H7 (cell line): ENCODE results near the gene ZNF557. TPM values are rescaled to one million over a fixed set of nuclear protein-coding genes. Genes with fewer than 3 reads are reported as not detected.
A peak's percentile ranks its signal among the peaks of the same experiment; 100 is the strongest.
"Not testable (repeated sequence)": the region's sequence is repeated elsewhere in the genome, so short reads cannot be mapped to it uniquely, and the experiment has no call there.

Experiments
- DNase-seq: peaks from one replicate; pipeline ENCODE4 v3.0.0; 2012
- H3K27me3 ChIP-seq: 2 replicates; pipeline ENCODE4 v1.6.0; 2011; ENCODE audit warnings: mild to moderate bottlenecking, low read length; ENCODE audit not compliant: control insufficient read depth, insufficient read depth
- H3K36me3 ChIP-seq: replicated peaks from 2 replicates; pipeline ENCODE4 v1.5.1; 2011; ENCODE audit warnings: low read length; ENCODE audit not compliant: control insufficient read depth, insufficient read depth
- H3K4me3 ChIP-seq: 2 replicates; pipeline ENCODE4 v1.5.1; 2011; ENCODE audit warnings: low read depth, mild to moderate bottlenecking, control low read depth, low read length, moderate library complexity; ENCODE audit not compliant: insufficient read depth
- total RNA-seq: library from RNA; depleted of rRNA; stranded (reverse); fragments of >200 nt; shearing (Covaris generic); gene quantifications from 2 replicates; pipeline ENCODE4 v1.2.3, GENCODE V29; 2014

Gene ZNF557
- total RNA-seq, 1 experiment from 2014 or later, result 5.8 TPM

DNA sequence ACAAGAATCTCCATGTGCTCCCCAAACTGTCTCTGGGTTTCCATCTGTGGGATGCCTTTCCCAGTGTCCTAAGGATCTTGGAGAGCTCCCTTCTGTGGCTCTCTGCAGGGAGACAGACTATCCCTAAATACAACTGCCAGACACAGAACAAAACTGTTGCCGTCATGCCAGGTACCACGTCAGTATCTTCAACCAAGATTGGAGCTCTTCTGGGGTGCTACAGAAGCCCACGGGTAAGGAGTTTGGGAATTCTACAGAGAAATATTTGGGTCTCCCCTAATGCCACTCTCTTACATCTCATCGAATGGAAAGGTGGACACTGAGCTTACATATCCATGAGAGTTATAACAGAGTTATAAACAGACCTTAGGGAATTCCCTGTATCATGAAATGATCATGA lies 6.2 kb upstream of the ZNF557 start:
- Histone ChIP-seq H3K4me3 (no peak overlapping the region), H3K27me3 (no peaks in the 10 kb centered on the region), H3K36me3 (no peaks in the 10 kb centered on the region)
- DNase-seq, result no peak

- Histone ChIP-seq H3K27me3 (no peaks in the 10 kb centered on the region), H3K36me3 (no peaks in the 10 kb centered on the region), H3K4me3 (no peak overlapping the region)
- no peak for DNase-seq
These were observed 5.6 kb upstream of the ZNF557 start for GRCh38 chr19:7063764-7064418.

- H3K36me3 ChIP-seq, H3K4me3 ChIP-seq, H3K27me3 ChIP-seq, DNase-seq: not testable (repeated sequence)
These were observed 2.4 kb upstream of the ZNF557 start for GRCh38 chr19:7067122-7067521.

- H3K4me3 ChIP-seq, result no peak overlapping the region
- H3K36me3 ChIP-seq, result peaks cover 4% of the 10 kb centered on the region
- DNase-seq, result no peak
- H3K27me3 ChIP-seq, result no peaks in the 10 kb centered on the region
These were observed 1.8 kb upstream of the ZNF557 start for GRCh38 chr19:7067716-7068115.

- no peaks in the 10 kb centered on the region for H3K27me3 ChIP-seq
- H3K4me3 ChIP-seq, result no peak overlapping the region
- H3K36me3 ChIP-seq, result peaks cover 9% of the 10 kb centered on the region
- no peak for DNase-seq
These were observed 904 bp upstream of the ZNF557 start for GRCh38 chr19:7068599-7068998.

DNA sequence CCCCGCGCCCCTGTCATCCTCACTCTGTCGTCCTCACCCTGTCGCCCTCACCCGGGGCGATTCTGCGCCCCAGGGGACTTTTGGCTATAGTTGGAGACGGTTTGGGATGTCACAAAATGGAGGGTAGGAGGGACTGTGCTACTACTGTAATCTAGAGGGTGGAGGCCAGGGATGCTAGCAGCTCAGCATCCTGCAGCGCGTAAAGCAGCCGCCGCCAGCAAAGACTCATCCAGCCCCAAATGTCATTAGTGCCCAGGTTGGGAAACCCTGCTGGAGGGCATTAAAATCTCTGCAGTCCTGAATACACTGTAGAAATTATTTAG lies 362 bp downstream of the ZNF557 start:
- Histone ChIP-seq H3K4me3 (peak overlapping the region; percentile 91), H3K27me3 (no peaks in the 10 kb centered on the region), H3K36me3 (peaks cover 9% of the 10 kb centered on the region)
- no peak for DNase-seq

- H3K36me3 ChIP-seq, result peaks cover 29% of the 10 kb centered on the region
- DNase-seq, result no peak
- no peak overlapping the region for H3K4me3 ChIP-seq
- H3K27me3 ChIP-seq, result no peaks in the 10 kb centered on the region
These were observed 3.0 kb downstream of the ZNF557 start for GRCh38 chr19:7072541-7072940.

DNA sequence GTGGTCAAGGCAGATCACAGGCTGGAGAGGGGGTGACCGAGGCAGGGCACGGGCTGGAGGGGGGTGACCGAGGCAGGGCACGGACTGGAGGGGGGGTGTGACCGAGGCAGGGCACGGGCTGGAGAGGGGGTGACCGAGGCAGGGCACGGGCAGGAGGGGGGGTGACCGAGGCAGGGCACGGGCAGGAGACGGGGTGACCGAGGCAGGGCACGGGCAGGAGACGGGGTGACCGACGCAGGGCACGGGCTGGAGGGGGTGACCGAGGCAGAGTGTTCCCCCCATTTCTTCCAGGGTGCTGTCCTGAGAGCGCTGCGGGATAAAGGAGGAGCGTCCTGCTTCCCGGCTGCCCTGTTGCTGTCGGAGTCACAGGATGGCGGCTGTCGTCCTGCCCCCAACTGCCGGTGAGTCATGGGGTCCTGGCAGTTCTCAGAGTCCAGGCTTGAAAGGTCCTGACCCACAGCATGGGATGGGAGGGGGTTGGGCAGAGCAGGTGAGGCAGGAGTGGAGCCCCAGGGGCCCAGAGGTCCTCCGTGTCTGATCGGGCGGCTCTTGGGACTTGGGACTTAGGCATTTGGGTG lies 5.3 kb downstream of the ZNF557 start:
- Histone ChIP-seq H3K36me3 (peaks cover 39% of the 10 kb centered on the region), H3K27me3 (no peaks in the 10 kb centered on the region), H3K4me3 (no peak overlapping the region)
- DNase-seq, result no peak

GRCh38 chr19:7076151-7076550 lies 6.6 kb downstream of the ZNF557 start:
- no peaks in the 10 kb centered on the region for H3K27me3 ChIP-seq
- peaks cover 49% of the 10 kb centered on the region for H3K36me3 ChIP-seq
- no peak overlapping the region for H3K4me3 ChIP-seq
- DNase-seq, result no peak

DNA sequence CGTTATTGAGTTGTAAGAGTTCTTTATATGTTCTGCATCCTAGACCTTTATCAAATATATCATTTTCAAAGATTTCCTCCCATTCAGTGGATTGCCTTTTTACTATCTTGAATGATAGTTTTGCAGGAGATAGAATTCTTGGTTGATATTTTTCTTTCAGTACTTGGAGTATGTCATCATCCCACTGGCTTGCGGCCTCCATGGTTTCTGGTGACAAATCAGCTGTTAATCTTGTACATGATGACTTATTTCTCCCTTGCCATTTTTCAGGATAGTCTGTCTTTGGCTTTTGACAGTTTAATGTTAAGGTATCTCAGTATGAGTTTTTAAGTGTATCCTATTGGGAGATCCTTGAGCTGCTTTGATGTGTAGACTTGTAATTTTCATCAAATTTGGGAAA lies 8.5 kb downstream of the ZNF557 start:
- Histone ChIP-seq H3K4me3 (no peak overlapping the region), H3K27me3 (no peaks in the 10 kb centered on the region), H3K36me3 (peaks cover 58% of the 10 kb centered on the region)
- DNase-seq, result no peak

- no peaks in the 10 kb centered on the region for H3K27me3 ChIP-seq
- H3K4me3 ChIP-seq, result no peak overlapping the region
- no peak for DNase-seq
- H3K36me3 ChIP-seq, result peaks cover 46% of the 10 kb centered on the region
These were observed 13.8 kb downstream of the ZNF557 start for GRCh38 chr19:7083076-7083956.

DNA sequence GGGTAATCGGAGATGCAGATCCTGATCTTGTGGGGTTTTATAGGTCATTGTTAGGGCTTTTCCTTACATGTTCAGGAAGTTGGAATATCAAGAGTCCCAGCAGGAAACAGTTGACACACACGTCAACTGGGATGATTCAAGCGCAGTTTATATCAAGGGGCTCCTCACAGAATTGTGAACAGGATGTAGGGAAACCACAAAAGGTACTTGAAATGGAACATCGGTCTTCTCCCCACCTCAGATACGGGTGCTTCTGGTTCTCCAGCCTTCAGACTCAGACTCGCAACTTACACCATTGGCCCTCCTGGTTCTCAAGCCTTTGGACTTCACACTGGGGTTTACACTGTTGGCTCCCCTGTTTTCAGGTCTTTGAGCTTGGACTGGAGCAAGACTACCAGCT lies 19.5 kb downstream of the ZNF557 start:
- no peaks in the 10 kb centered on the region for H3K27me3 ChIP-seq
- DNase-seq, result no peak
- H3K4me3 ChIP-seq, result no peak overlapping the region
- peaks cover 5% of the 10 kb centered on the region for H3K36me3 ChIP-seq

DNA sequence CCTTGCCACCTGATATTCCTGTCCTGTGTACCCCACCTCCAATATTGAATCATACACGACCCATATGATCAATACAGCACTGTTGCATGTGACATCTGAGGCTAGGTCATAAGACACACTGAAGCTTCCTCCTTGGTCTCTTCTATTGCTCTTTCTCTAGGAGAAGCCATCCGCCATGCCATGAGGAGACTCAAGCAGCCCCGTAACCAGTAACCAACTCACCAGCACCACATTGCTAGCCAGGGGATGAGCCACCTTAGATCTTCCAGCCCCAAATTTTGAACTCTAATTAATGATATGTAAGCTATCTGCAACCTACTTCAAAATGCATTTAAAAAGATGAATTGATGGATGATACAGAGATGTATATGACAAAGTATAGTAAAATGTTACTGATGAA lies 28.6 kb downstream of the ZNF557 start:
- Histone ChIP-seq H3K36me3 (no peaks in the 10 kb centered on the region), H3K4me3 (peak overlapping the region; percentile 61), H3K27me3 (no peaks in the 10 kb centered on the region)
- DNase-seq, result no peak

DNA sequence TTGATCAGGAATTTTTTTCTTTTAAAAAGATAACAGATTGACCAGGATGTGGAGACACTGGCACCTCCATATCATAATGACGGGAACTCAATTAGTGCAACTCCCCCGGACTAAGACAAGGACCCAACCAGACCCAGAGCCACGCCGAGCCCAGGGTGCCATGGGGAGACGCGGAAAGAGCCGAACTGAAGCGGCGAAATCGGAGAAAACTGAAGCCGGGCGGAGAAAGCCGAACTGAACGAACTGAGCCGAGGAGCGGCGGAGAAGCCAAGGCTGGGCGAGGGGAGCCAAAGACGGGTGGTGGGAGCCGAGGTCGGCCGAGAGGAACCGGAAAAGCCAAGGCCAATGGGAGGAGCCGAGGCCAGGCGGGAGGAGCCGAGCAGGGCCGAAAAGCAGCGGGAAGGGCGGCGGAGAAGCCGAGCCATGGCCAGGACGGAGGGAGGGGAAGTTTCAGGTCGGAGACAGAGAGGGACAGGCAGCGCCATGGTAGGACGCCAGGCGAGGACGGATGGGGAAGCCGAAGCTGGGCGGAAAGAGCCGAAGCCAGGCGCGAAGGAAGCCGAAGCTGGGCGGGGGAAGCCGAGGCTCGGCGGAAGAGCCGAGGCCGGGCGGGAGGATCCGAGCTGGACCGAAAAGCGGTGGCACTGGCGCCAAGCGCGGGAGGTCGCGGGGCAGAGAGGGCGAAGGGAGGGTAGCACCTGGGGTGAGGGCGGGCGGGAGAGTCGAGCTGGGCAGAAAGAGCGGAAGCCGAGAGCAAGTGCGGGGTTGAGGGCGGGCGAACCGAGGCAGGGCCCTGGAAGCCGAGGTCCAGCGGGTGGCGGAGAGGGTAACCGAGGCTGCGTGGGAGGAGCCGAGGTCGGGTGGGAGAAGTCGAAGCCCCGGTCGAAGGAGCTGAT lies 29.4 kb downstream of the ZNF557 start:
- H3K4me3 ChIP-seq, result peak overlapping the region; percentile 61
- no peaks in the 10 kb centered on the region for H3K27me3 ChIP-seq
- H3K36me3 ChIP-seq, result no peaks in the 10 kb centered on the region
- peak; percentile 95 for DNase-seq
